Lower leg skin (tissue), 4 donors: ENCODE data around the gene GJD3. TPM values are rescaled to one million over a fixed set of nuclear protein-coding genes. Genes with fewer than 3 reads are reported as not detected.
A peak's percentile ranks its signal among the peaks of the same experiment; 100 is the strongest.

Experiments
- DNase-seq, 2 donors: peaks; one replicate each; pipeline ENCODE4 v3.0.0-alpha.2; 2019; ENCODE audit warnings: low spot score in 2 of 2
- H3K4me3 ChIP-seq: fragments of 200-600 bp; sonication (generic); 2 replicates; pipeline ENCODE4 v1.5.1; 2017; ENCODE audit warnings: mild to moderate bottlenecking, low read depth; ENCODE audit not compliant: poor library complexity, severe bottlenecking
- CTCF ChIP-seq, 3 donors: fragments of 450-650 bp; IDR thresholded peaks; one replicate each; pipeline ENCODE4 v1.5.1; 2016; ENCODE audit warnings: antibody characterized with exemption in 3 of 3, mild to moderate bottlenecking in 3 of 3, moderate library complexity in 2 of 3
- POLR2A ChIP-seq, 2 donors: fragments of 450-650 bp; IDR thresholded peaks; one replicate each; pipeline ENCODE4 v1.6.1; 2016 to 2017; ENCODE audit warnings: antibody characterized with exemption in 2 of 2, mild to moderate bottlenecking in 1 of 2, moderate library complexity in 1 of 2
- WGBS, 2 donors: methylation state at CpG; one replicate each; pipeline ENCODE4 v1.1.5; 2018; 5-methylcytosine and 5-hydroxymethylcytosine counted together
- intact Hi-C: fragments of 100-400 bp; cut with DNase I; formaldehyde crosslinking; loops from one replicate; pipeline ENCODE4 v1.15.0; 2023; ENCODE audit warnings: low total_unique reads
- total RNA-seq, 4 donors: library from RNA; depleted of rRNA; stranded (reverse); fragments of >200 nt; gene quantifications; one replicate each; pipeline ENCODE4 v1.1.0, GENCODE V29; 2016

The GJD3 gene
- total RNA-seq, 4 donors from 2014 or later, result not detected

GRCh38 chr17:40351359-40352236 lies 12.9 kb downstream of the GJD3 start:
- intact Hi-C loops, result loop anchor here (10.0 kb wide), 2 partner anchors 147 to 203 kb away; no protein-coding TSS in a partner anchor
- TF ChIP-seq CTCF (IDR thresholded peaks at IDR 0.05) (no peak), POLR2A (IDR thresholded peaks at IDR 0.05) (no peak)
- 80 to 84% methylated on average over 27 of the region's 27 CpGs for WGBS, 2 donors
- no peak for DNase-seq
- no peak overlapping the region for H3K4me3 ChIP-seq

GRCh38 chr17:40350689-40351358 lies 13.7 kb downstream of the GJD3 start:
- no peak overlapping the region for H3K4me3 ChIP-seq
- 62 to 69% methylated on average over 17 of the region's 17 CpGs for WGBS, 2 donors
- no peak for DNase-seq
- TF ChIP-seq POLR2A (IDR thresholded peaks at IDR 0.05), result no peak
- TF ChIP-seq CTCF (IDR thresholded peaks at IDR 0.05), result no peak
- intact Hi-C loops, result loop anchor here (10.0 kb wide), 2 partner anchors 146 to 204 kb away; no protein-coding TSS in a partner anchor

- intact Hi-C loops, result loop anchor here (10.0 kb wide), 3 partner anchors 145 to 235 kb away; no protein-coding TSS in a partner anchor
These were observed 14.4 kb downstream of the GJD3 start for GRCh38 chr17:40349895-40350688.

GRCh38 chr17:40349477-40349894 lies 15.1 kb downstream of the GJD3 start:
- WGBS, 2 donors, result 35 to 37% methylated on average over 10 of the region's 10 CpGs
- no peak overlapping the region for H3K4me3 ChIP-seq
- DNase-seq, result no peak
- no peak for TF ChIP-seq POLR2A (IDR thresholded peaks at IDR 0.05)
- no peak for TF ChIP-seq CTCF (IDR thresholded peaks at IDR 0.05)
- intact Hi-C loops, result loop anchor here (10.0 kb wide), 1 partner anchor 235 kb away; no protein-coding TSS in a partner anchor

More at GRCh38 chr17:40349895-40350688, 14.4 kb downstream of the GJD3 start:
- TF ChIP-seq CTCF (IDR thresholded peaks at IDR 0.05) (no peak), POLR2A (IDR thresholded peaks at IDR 0.05) (no peak)
- no peak overlapping the region for H3K4me3 ChIP-seq
- peak in 1 of 2 donors; percentile 69 for DNase-seq
- WGBS, 2 donors, result 21 to 27% methylated on average over 16 to 19 of the region's 19 CpGs
